Type B pancreatic cell (in vitro differentiated cells): ENCODE data around the gene SERPINB1. TPM values are rescaled to one million over a fixed set of nuclear protein-coding genes. Genes with fewer than 3 reads are reported as not detected.

Experiments
- DNase-seq: peaks from one replicate; pipeline ENCODE4 v3.0.0; 2021; ENCODE audit warnings: mixed read lengths; ENCODE audit not compliant: unreplicated experiment; ENCODE audit errors: extremely low spot score
- H3K27ac Mint-ChIP-seq: 2 replicates; pipeline ENCODE4 v1.8.0; 2021; ENCODE audit warnings: mild to moderate bottlenecking, mixed read lengths
- H3K27me3 Mint-ChIP-seq: 2 replicates; pipeline ENCODE4 v1.8.0; 2021; ENCODE audit warnings: mixed read lengths
- H3K36me3 Mint-ChIP-seq: 2 replicates; pipeline ENCODE4 v1.8.0; 2021; ENCODE audit warnings: mixed read lengths
- H3K4me1 Mint-ChIP-seq: one replicate; pipeline ENCODE4 v1.8.0; 2021; ENCODE audit warnings: mixed read lengths; ENCODE audit not compliant: unreplicated experiment
- H3K4me3 Mint-ChIP-seq: 2 replicates; pipeline ENCODE4 v1.8.0; 2021; ENCODE audit warnings: mild to moderate bottlenecking, mixed read lengths
- H3K9me3 Mint-ChIP-seq: 2 replicates; pipeline ENCODE4 v1.8.0; 2021; ENCODE audit warnings: mixed read lengths
- CTCF ChIP-seq: fragments of 200-600 bp; sonication (generic); conservative IDR thresholded peaks from 2 replicates; pipeline ENCODE4 v1.5.0; 2021; ENCODE audit warnings: antibody characterized with exemption, mild to moderate bottlenecking
- total RNA-seq: library from RNA; stranded (reverse); gene quantifications from 2 replicates; pipeline ENCODE4 v1.2.1, GENCODE V29; 2021; ENCODE audit warnings: low replicate concordance

The SERPINB1 gene
- total RNA-seq, 1 donor from 2014 or later, result 31.2 TPM

- TF ChIP-seq CTCF, result no peak
- DNase-seq, result no peak
- Mint-ChIP-seq H3K27me3 (no peaks in the 10 kb centered on the region), H3K4me1 (peaks cover 29% of the 10 kb centered on the region), H3K9me3 (no peaks in the 10 kb centered on the region), H3K36me3 (peaks cover 6% of the 10 kb centered on the region), H3K27ac (peak overlapping the region; percentile 99), H3K4me3 (peak overlapping the region; percentile 95)
Measured at GRCh38 chr6:2839982-2840748, 1.5 kb downstream of the SERPINB1 start.

- Mint-ChIP-seq H3K36me3 (peaks cover 13% of the 10 kb centered on the region), H3K4me3 (peak overlapping the region; percentile 95), H3K27me3 (no peaks in the 10 kb centered on the region), H3K9me3 (no peaks in the 10 kb centered on the region), H3K27ac (peak overlapping the region; percentile 99), H3K4me1 (peaks cover 29% of the 10 kb centered on the region)
- no peak for DNase-seq
- TF ChIP-seq CTCF, result no peak
Measured at GRCh38 chr6:2839195-2839981, 2.3 kb downstream of the SERPINB1 start.

GRCh38 chr6:2838251-2838650 lies 3.4 kb downstream of the SERPINB1 start:
- Mint-ChIP-seq H3K27me3 (no peaks in the 10 kb centered on the region), H3K27ac (peak overlapping the region; percentile 28), H3K4me3 (no peak overlapping the region), H3K9me3 (no peaks in the 10 kb centered on the region), H3K4me1 (peaks cover 22% of the 10 kb centered on the region), H3K36me3 (peaks cover 15% of the 10 kb centered on the region)
- no peak for TF ChIP-seq CTCF
- no peak for DNase-seq

- Mint-ChIP-seq H3K9me3 (no peaks in the 10 kb centered on the region), H3K27ac (no peak overlapping the region), H3K4me3 (no peak overlapping the region), H3K4me1 (no peaks in the 10 kb centered on the region), H3K27me3 (no peaks in the 10 kb centered on the region), H3K36me3 (peaks cover 15% of the 10 kb centered on the region)
- no peak for DNase-seq
- TF ChIP-seq CTCF, result no peak
Measured at GRCh38 chr6:2834262-2834661, 7.4 kb downstream of the SERPINB1 start.

GRCh38 chr6:2831392-2831791 lies 10.3 kb downstream of the SERPINB1 start:
- no peak overlapping the region for H3K27ac Mint-ChIP-seq
- no peak for DNase-seq
- no peaks in the 10 kb centered on the region for H3K9me3 Mint-ChIP-seq
- no peak overlapping the region for H3K4me3 Mint-ChIP-seq
- TF ChIP-seq CTCF, result no peak
- H3K4me1 Mint-ChIP-seq, result no peaks in the 10 kb centered on the region
- peaks cover 11% of the 10 kb centered on the region for H3K36me3 Mint-ChIP-seq
- H3K27me3 Mint-ChIP-seq, result no peaks in the 10 kb centered on the region
